ENCODE measurements around the gene GNPDA2.

DNA sequence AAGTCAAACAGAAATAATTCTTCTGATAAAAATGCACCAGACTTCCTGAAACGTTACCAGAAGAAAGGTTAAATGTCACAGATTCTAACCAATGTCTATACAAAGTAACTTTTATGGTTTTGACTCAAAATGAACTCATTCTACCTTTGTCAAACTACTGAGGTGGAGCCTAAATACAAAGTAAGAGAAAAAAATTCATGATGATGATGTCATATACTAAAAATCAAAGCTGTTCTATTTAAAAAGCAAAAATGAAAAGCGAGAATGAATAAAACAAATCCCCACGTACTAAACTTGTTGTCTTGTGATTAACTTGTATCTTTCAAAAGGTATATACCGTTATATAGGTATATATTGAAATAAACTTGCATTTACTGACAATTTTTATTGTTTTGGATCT lies 21.7 kb downstream of the GNPDA2 start:
- TF ChIP-seq, protein P1, sequence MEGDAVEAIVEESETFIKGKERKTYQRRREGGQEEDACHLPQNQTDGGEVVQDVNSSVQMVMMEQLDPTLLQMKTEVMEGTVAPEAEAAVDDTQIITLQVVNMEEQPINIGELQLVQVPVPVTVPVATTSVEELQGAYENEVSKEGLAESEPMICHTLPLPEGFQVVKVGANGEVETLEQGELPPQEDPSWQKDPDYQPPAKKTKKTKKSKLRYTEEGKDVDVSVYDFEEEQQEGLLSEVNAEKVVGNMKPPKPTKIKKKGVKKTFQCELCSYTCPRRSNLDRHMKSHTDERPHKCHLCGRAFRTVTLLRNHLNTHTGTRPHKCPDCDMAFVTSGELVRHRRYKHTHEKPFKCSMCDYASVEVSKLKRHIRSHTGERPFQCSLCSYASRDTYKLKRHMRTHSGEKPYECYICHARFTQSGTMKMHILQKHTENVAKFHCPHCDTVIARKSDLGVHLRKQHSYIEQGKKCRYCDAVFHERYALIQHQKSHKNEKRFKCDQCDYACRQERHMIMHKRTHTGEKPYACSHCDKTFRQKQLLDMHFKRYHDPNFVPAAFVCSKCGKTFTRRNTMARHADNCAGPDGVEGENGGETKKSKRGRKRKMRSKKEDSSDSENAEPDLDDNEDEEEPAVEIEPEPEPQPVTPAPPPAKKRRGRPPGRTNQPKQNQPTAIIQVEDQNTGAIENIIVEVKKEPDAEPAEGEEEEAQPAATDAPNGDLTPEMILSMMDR (IDR thresholded peaks at IDR 0.05; ENCODE audit: low read length): no peak
- TF ChIP-seq EZH2 (IDR thresholded peaks at IDR 0.05; ENCODE audit: borderline replicate concordance, low read length): no peak
